ENCODE data around the gene PGGT1B. TPM values are rescaled to one million over a fixed set of nuclear protein-coding genes. Genes with fewer than 3 reads are reported as not detected.
A peak's percentile ranks its signal among the peaks of the same experiment; 100 is the strongest.
"Not testable (repeated sequence)": the region's sequence is repeated elsewhere in the genome, so short reads cannot be mapped to it uniquely, and the experiment has no call there.

The PGGT1B gene
- total and polyA plus RNA-seq, 12 donors: 2.6 to 61.4 (median 29.0) TPM

- Histone ChIP-seq H3K4me1 (replicated peaks in 1 of 2) (peaks cover 5 to 20% of the 10 kb centered on the region in 2 donors), H3K9me3 (replicated peaks in 1 of 3) (no peaks in the 10 kb centered on the region), H3K27me3 (no peaks in the 10 kb centered on the region), H3K36me3 (replicated peaks in 1 of 2) (no peaks in the 10 kb centered on the region), H3K4me3 (peak overlapping the region; percentile 36 to 71 (median 60)), H3K27ac (peak overlapping the region; percentile 52 to 85 (median 76))
- intact Hi-C loops (cut with DNase I): no loop called here
- no peak for TF ChIP-seq CTCF (IDR thresholded peaks at IDR 0.05)
- TF ChIP-seq POLR2A (IDR thresholded peaks at IDR 0.05): no peak
- WGBS, 4 donors: 31 to 46% (median 40%) methylated on average over 7 of the region's 7 CpGs
- no peak for DNase-seq
These were observed 352 bp upstream of the PGGT1B start for GRCh38 chr5:115263078-115263380.

DNA sequence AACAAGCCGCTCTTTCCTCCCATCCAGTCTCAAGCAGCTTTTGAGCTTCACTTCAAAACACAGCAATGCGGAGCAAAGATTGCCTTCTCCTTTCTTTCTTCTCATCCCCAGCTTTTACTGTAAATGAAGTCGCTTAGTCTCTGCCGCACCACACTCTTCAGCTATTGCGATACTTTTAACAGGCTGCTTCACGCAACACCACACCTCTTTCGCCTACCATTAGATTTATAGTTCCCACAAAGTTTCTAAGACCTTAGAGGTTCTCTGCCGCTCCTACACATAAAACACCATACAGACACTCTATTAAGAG lies 711 bp downstream of the PGGT1B start:
- no peaks in the 10 kb centered on the region for H3K36me3 ChIP-seq (replicated peaks in 1 of 2)
- H3K4me3 ChIP-seq: peak overlapping the region; percentile 36 to 71 (median 60)
- no peaks in the 10 kb centered on the region for H3K27me3 ChIP-seq
- H3K9me3 ChIP-seq (replicated peaks in 1 of 3): no peaks in the 10 kb centered on the region
- TF ChIP-seq POLR2A (IDR thresholded peaks at IDR 0.05): no peak
- no peak for TF ChIP-seq CTCF (IDR thresholded peaks at IDR 0.05)
- DNase-seq: no peak
- intact Hi-C loops (cut with DNase I): no loop called here
- peak overlapping the region in 2 of 5 donors; percentile 84 to 85 for H3K27ac ChIP-seq
- 2 to 6% (median 4%) methylated on average over 8 of the region's 8 CpGs for WGBS, 4 donors
- peaks cover 5 to 20% of the 10 kb centered on the region in 2 donors for H3K4me1 ChIP-seq (replicated peaks in 1 of 2)

DNA sequence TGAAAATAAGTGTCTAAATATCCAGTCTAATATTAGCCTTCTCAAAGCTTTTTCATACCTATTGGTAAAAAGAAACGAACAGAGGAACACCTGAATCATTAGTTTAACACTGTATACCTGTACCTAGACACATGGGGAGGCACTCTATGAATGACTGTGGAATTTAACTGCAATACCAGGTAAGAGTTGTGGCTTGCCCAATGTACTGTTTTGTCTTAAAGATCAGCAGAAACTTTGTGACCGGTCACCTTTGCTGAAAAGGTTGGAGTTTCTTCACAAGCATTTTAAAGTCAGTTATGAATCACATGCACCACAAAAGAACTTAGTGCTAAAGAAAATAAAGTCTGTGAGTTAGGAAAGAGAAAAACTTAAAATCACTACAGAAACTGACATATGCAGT lies 2.4 kb downstream of the PGGT1B start:
- TF ChIP-seq CTCF (IDR thresholded peaks at IDR 0.05) (no peak), POLR2A (IDR thresholded peaks at IDR 0.05) (no peak)
- Histone ChIP-seq H3K9me3 (replicated peaks in 1 of 3) (no peaks in the 10 kb centered on the region), H3K36me3 (replicated peaks in 1 of 2) (no peaks in the 10 kb centered on the region), H3K4me3 (no peak overlapping the region), H3K4me1 (replicated peaks in 1 of 2) (peaks cover 5 to 26% of the 10 kb centered on the region in 2 donors), H3K27me3 (no peaks in the 10 kb centered on the region), H3K27ac (no peak overlapping the region)
- intact Hi-C loops (cut with DNase I): no loop called here
- whole genome bisulfite sequencing, 4 donors: 87 to 95% (median 90%) methylated on average over 2 of the region's 2 CpGs
- no peak for DNase-seq

DNA sequence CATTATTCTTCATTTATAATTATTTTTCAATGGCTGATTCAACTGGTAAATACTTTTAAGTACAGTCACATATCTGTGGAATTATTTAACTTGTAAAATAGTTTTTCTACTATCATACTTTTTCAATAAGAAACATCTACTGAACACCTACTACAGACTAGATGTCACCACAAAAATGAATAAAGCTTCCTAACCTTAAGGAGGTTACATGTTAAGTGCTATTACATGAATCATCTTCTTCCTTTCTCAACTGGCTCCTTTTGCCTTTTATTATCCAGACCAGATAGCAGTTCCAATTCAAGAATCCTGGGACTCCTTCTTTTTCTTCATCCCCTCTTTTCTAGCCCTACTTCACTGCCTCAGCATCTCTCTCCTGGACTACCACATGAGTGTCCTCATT lies 4.7 kb downstream of the PGGT1B start:
- Histone ChIP-seq H3K27ac (no peak overlapping the region), H3K4me1 (replicated peaks in 1 of 2) (peaks cover 5 to 26% of the 10 kb centered on the region in 2 donors), H3K36me3 (replicated peaks in 1 of 2) (no peaks in the 10 kb centered on the region), H3K9me3 (replicated peaks in 1 of 3) (no peaks in the 10 kb centered on the region), H3K4me3 (no peak overlapping the region), H3K27me3 (no peaks in the 10 kb centered on the region)
- TF ChIP-seq CTCF (IDR thresholded peaks at IDR 0.05): no peak
- no peak for TF ChIP-seq POLR2A (IDR thresholded peaks at IDR 0.05)
- DNase-seq: no peak
- intact Hi-C loops (cut with DNase I): no loop called here

GRCh38 chr5:115249379-115249778 lies 13.3 kb downstream of the PGGT1B start:
- 72 to 82% (median 74%) methylated on average over 5 of the region's 5 CpGs for WGBS, 4 donors
- DNase-seq; H3K36me3 ChIP-seq (replicated peaks in 1 of 2); H3K4me3 ChIP-seq; H3K4me1 ChIP-seq (replicated peaks in 1 of 2); H3K27ac ChIP-seq; H3K9me3 ChIP-seq (replicated peaks in 1 of 3); H3K27me3 ChIP-seq: not testable (repeated sequence)
- intact Hi-C loops (cut with DNase I): loop anchor here in 1 of 2 donors (5.0 kb wide), 1 partner anchor 152 kb away; no protein-coding TSS in a partner anchor
